K562 (cell line): ENCODE measurements around the gene ALG9. TPM values are rescaled to one million over a fixed set of nuclear protein-coding genes. Genes with fewer than 3 reads are reported as not detected.

ENCODE experiments used
- ATAC-seq: fragments of 200-7000 bp; cut with Tn5 transposase; 3 replicates; pipeline ENCODE4 v1.9.1; 2020; ENCODE audit warnings: moderate library complexity
- BruUV-seq: library from RNA; stranded (reverse); fragments of 400-500 nt; replicated peaks from 2 replicates; lab custom pipeline; 2021; lab: Mats Ljungman, UMichigan
- CTCF ChIA-PET: fragments of 300-600 bp; formaldehyde crosslinking; extraction: SDS; loops from one replicate; lab custom pipeline; 2021; ENCODE audit warnings: low intra/inter-chr PET ratio; lab: Yijun Ruan, JAX
- POLR2A ChIA-PET: fragments of 300-600, 350-650 bp; sonication (Branson Sonifier 250); formaldehyde crosslinking; extraction: SDS; loops from one replicate; lab custom pipeline; 2021; ENCODE audit warnings: antibody characterized with exemption, inconsistent platforms; lab: Yijun Ruan, JAX
- DNase-seq, 4 experiments: peaks; one replicate each; pipeline versions ENCODE4 v3.0.0 to v3.0.0-alpha.2; 2011 to 2018; ENCODE audit warnings: low spot score in 3 of 4, mixed read lengths in 3 of 4; ENCODE audit errors: extremely low read depth in 1 of 4
- FAIRE-seq: peaks from 2 replicates; lab custom pipeline; 2011; peaks lifted over from hg19 to GRCh38; lab: Jason Lieb, UNC
- H2AFZ ChIP-seq: 2 replicates; pipeline ENCODE4 v1.6.0; 2011; ENCODE audit warnings: low read depth, low read length, control low read depth, inconsistent platforms
- H3K27ac ChIP-seq: fragments of 200-600 bp; 3 replicates; pipeline ENCODE4 v1.8.0; 2011; ENCODE audit warnings: low read depth, mild to moderate bottlenecking, control low read depth, inconsistent platforms, low read length, moderate library complexity, mixed read lengths; ENCODE audit errors: extremely low read depth
- H3K27me3 ChIP-seq, 2 experiments: fragments of 300-600 bp in 1 of 2; 2 replicates in 1 of 2; 3 replicates in 1 of 2; pipeline versions ENCODE4 v1.6.0 to v1.8.0; 2011; ENCODE audit warnings: inconsistent platforms in 2 of 2, low read length in 2 of 2, mild to moderate bottlenecking in 1 of 2, mixed read lengths in 1 of 2, moderate library complexity in 1 of 2; ENCODE audit not compliant: control insufficient read depth in 2 of 2, insufficient read depth in 2 of 2
- H3K36me3 ChIP-seq: fragments of 300-600 bp; 3 replicates; pipeline ENCODE4 v1.8.0; 2011; ENCODE audit warnings: mild to moderate bottlenecking, low read length, inconsistent platforms; ENCODE audit not compliant: control insufficient read depth, insufficient read depth
- H3K4me1 ChIP-seq, 2 experiments: fragments of 200-600 bp in 1 of 2; replicated peaks in 1 of 2; 2 replicates in 1 of 2; 3 replicates in 1 of 2; pipeline versions ENCODE4 v1.5.1 to v1.8.0; 2011; ENCODE audit warnings: inconsistent platforms in 2 of 2, low read length in 2 of 2, mild to moderate bottlenecking in 1 of 2, mixed read lengths in 1 of 2, moderate library complexity in 1 of 2; ENCODE audit not compliant: control insufficient read depth in 2 of 2, insufficient read depth in 2 of 2
- H3K4me2 ChIP-seq: 2 replicates; pipeline ENCODE4 v1.6.1; 2011; ENCODE audit warnings: low read length, control low read depth, inconsistent platforms, mixed read lengths; ENCODE audit not compliant: insufficient read depth
- H3K4me3 ChIP-seq: fragments of 200-600 bp; sonication (generic), shearing (Covaris generic); 2 replicates; pipeline ENCODE4 v1.5.1; 2016; ENCODE audit warnings: control low read depth, inconsistent platforms
- H3K79me2 ChIP-seq: fragments of 200-600 bp; 3 replicates; pipeline ENCODE4 v1.8.0; 2011; ENCODE audit warnings: low read length, inconsistent platforms; ENCODE audit not compliant: control insufficient read depth, insufficient read depth
- H3K9ac ChIP-seq, 2 experiments: 2 replicates each; pipeline versions ENCODE4 v1.6.0 to v1.6.1; 2011; ENCODE audit warnings: low read depth in 2 of 2, low read length in 2 of 2, control low read depth in 1 of 2, inconsistent platforms in 1 of 2, mild to moderate bottlenecking in 1 of 2, mixed read lengths in 1 of 2; ENCODE audit not compliant: insufficient read depth in 1 of 2
- H3K9me1 ChIP-seq: one replicate; pipeline ENCODE4 v1.6.0; 2011; ENCODE audit warnings: inconsistent platforms, mild to moderate bottlenecking, low read length, moderate library complexity; ENCODE audit not compliant: control insufficient read depth, insufficient read depth
- H3K9me3 ChIP-seq: replicated peaks from 2 replicates; pipeline ENCODE4 v1.5.1; 2011; ENCODE audit warnings: low read depth, low read length, inconsistent platforms; ENCODE audit not compliant: control insufficient read depth, insufficient read depth
- H4K20me1 ChIP-seq: replicated peaks from 2 replicates; pipeline ENCODE4 v1.6.1; 2011; ENCODE audit warnings: low read length, inconsistent platforms, mixed read lengths; ENCODE audit not compliant: control insufficient read depth, insufficient read depth
- BACH1 ChIP-seq: fragments of 200-800 bp; sonication (Bioruptor generic); IDR thresholded peaks from 2 replicates; pipeline ENCODE4 v1.6.1; 2016; ENCODE audit warnings: missing genetic modification characterization, missing compliant biosample characterization
- BRD4 ChIP-seq: fragments of 200-600 bp; sonication (generic); IDR thresholded peaks from 2 replicates; pipeline ENCODE4 v1.6.1; 2017; ENCODE audit warnings: inconsistent platforms
- EGR1 ChIP-seq: fragments of 450-650 bp; conservative IDR thresholded peaks from 2 replicates; pipeline ENCODE4 v1.6.1; 2017; ENCODE audit warnings: mild to moderate bottlenecking
- HDAC1 ChIP-seq, 2 experiments: fragments of 450-650 bp; IDR thresholded peaks; 2 replicates each; pipeline ENCODE4 v1.6.1; 2016 to 2017; ENCODE audit warnings: inconsistent platforms in 1 of 2, mild to moderate bottlenecking in 1 of 2, moderate library complexity in 1 of 2
- HDAC2 ChIP-seq: fragments of 450-650 bp; IDR thresholded peaks from 2 replicates; pipeline ENCODE4 v1.6.1; 2016; ENCODE audit warnings: mild to moderate bottlenecking
- HDGF ChIP-seq: fragments of 450-650 bp; IDR thresholded peaks from 2 replicates; pipeline ENCODE4 v1.6.1; 2016
- HMG20A ChIP-seq: fragments of 450-650 bp; formaldehyde crosslinking; conservative IDR thresholded peaks from 2 replicates; pipeline ENCODE4 v1.4.0; 2020; ENCODE audit warnings: mild to moderate bottlenecking, mixed read lengths
- MTF1 ChIP-seq: fragments of 250-450 bp; sonication (Bioruptor Pico); IDR thresholded peaks from 2 replicates; pipeline ENCODE4 v1.9.0; 2021; ENCODE audit warnings: moderate library complexity, mild to moderate bottlenecking, inconsistent platforms, borderline replicate concordance
- NR2C1 ChIP-seq, 2 experiments: fragments of 450-650 bp; IDR thresholded peaks; 2 replicates each; pipeline ENCODE4 v1.6.1; 2017; ENCODE audit warnings: mild to moderate bottlenecking in 2 of 2, antibody characterized with exemption in 1 of 2, inconsistent platforms in 1 of 2, missing compliant biosample characterization in 1 of 2, missing genetic modification characterization in 1 of 2
- POLR2H ChIP-seq: IDR thresholded peaks from 2 replicates; pipeline ENCODE4 v1.6.1; 2016; ENCODE audit warnings: missing genetic modification characterization, low read depth, mild to moderate bottlenecking, control low read depth, missing compliant biosample characterization, moderate library complexity
- RB1 ChIP-seq: fragments of 450-650 bp; IDR thresholded peaks from 2 replicates; pipeline ENCODE4 v1.6.1; 2017; ENCODE audit warnings: low read depth, mild to moderate bottlenecking
- RBM39 ChIP-seq: fragments of 200-400 bp; formaldehyde crosslinking; optimal IDR thresholded peaks from 2 replicates; pipeline ENCODE3; 2018; ENCODE audit warnings: low read depth, low read length
- SAFB ChIP-seq: fragments of 200-400 bp; formaldehyde crosslinking; IDR thresholded peaks from 2 replicates; pipeline ENCODE4 v1.6.1; 2017; ENCODE audit warnings: low read depth, low read length, borderline replicate concordance
- SIRT6 ChIP-seq: IDR thresholded peaks from one replicate; pipeline ENCODE4 v1.6.1; 2012; ENCODE audit warnings: low read depth, mild to moderate bottlenecking, control low read depth, inconsistent platforms, low read length, moderate library complexity
- SMAD1 ChIP-seq: fragments of 150-350 bp; IDR thresholded peaks from 2 replicates; pipeline ENCODE4 v1.6.1; 2014; ENCODE audit warnings: low read length, low read depth; ENCODE audit not compliant: partially characterized antibody
- TCF7 ChIP-seq: sonication (generic); IDR thresholded peaks from 2 replicates; pipeline ENCODE4 v1.6.1; 2016; ENCODE audit warnings: antibody characterized with exemption, borderline replicate concordance
- ZNF75A ChIP-seq: fragments of 450-650 bp; formaldehyde crosslinking; IDR thresholded peaks from 2 replicates; pipeline ENCODE4 v1.4.0; 2020; ENCODE audit warnings: mild to moderate bottlenecking
- WGBS: fragments of 100-300 bp; shearing (Covaris generic); methylation state at CpG from one replicate; pipeline ENCODE4 v1.1.6; 2016; ENCODE audit warnings: low coverage, mixed read lengths; ENCODE audit not compliant: insufficient coverage; ENCODE audit errors: missing lambda C conversion rate; 5-methylcytosine and 5-hydroxymethylcytosine counted together
- in situ Hi-C: fragments of 300-500 bp; cut with MboI; formaldehyde crosslinking; loops from 4 replicates; pipeline ENCODE4 v1.15.0; 2018; ENCODE audit warnings: inconsistent platforms, mixed read lengths
- intact Hi-C: fragments of 100-400 bp; cut with micrococcal nuclease; formaldehyde crosslinking; loops from 2 replicates; pipeline ENCODE4 v1.14.2; 2022
- polyA plus RNA-seq, 8 experiments: library from polyadenylated mRNA; depleted of rRNA in 4 of 8; stranded (reverse) in 5 of 8; unstranded in 3 of 8; fragments of >200 nt; fragmentation: Nextera tagmentation in 2 of 8; fragmentation: Illumina TruSeq in 1 of 8; extraction: Ambion mirVana in 2 of 8; extraction: Trizol in 1 of 8; gene quantifications; 2 replicates each; pipeline versions ENCODE4 v1.2.1 to v1.2.3, GENCODE V29; 2011 to 2014; ENCODE audit warnings: inconsistent platforms in 1 of 8, missing spikeins in 1 of 8
- total RNA-seq, 7 experiments: library from RNA; depleted of rRNA in 6 of 7; stranded (reverse); fragments of >200 nt in 6 of 7; fragmentation: Illumina TruSeq in 2 of 7; extraction: Trizol in 2 of 7; gene quantifications; 2 replicates each; pipeline versions ENCODE4 v1.2.1 to v1.2.3, GENCODE V29; 2011 to 2021; ENCODE audit warnings: low replicate concordance in 1 of 7
- TF ChIP-seq, protein P1 (sequence below), 2 experiments: fragments of 450-650 bp; conservative IDR thresholded peaks; 2 replicates each; pipeline ENCODE4 v1.6.1; 2017; ENCODE audit warnings: mild to moderate bottlenecking in 2 of 2, moderate library complexity in 2 of 2
- TF ChIP-seq, protein P2 (sequence below): fragments of 450-650 bp; IDR thresholded peaks from 2 replicates; pipeline ENCODE4 v1.6.1; 2018; ENCODE audit warnings: mild to moderate bottlenecking, low read depth; ENCODE audit not compliant: partially characterized antibody
- TF ChIP-seq, protein P3 (sequence below): sonication (generic); formaldehyde crosslinking; IDR thresholded peaks from 2 replicates; pipeline ENCODE4 v1.8.1; 2022; ENCODE audit warnings: missing genetic modification reagents

Gene ALG9
- total and polyA plus RNA-seq, 9 of the 15 experiments (the other 6 are each of a cell fraction or from before 2014, with no cell fraction given), result 11.5 to 40.5 (median 24.9) TPM

DNA sequence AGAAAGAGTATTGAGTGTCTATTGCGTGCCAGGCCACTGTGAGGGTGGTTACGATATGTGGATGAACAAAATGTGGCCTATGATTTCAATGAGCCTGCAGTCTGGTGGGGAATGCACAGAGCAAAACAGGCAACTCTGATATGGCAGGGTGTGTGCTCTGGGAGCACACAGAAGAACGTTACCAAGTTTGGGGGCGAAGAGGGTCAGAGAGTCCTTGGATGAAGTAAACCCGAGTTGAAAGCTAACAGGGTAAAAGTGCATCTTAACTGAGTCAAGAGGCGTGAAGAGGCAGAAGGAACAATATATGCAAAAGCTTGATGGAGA lies 8.2 kb upstream of the ALG9 start:
- BruUV-seq, result TSS peak; percentile 90
- FAIRE-seq (no peak), ATAC-seq (peak; percentile 13), DNase-seq (no peak)
- peak overlapping the region; percentile 96 for H3K4me2 ChIP-seq
- 4% methylated on average over 6 of the region's 6 CpGs for WGBS
- H3K4me1 ChIP-seq, result peaks cover 10 to 21% of the 10 kb centered on the region in 2 experiments; a peak in 4 of 5 replicates
- no peaks in the 10 kb centered on the region for H3K9me3 ChIP-seq
- peaks cover 13% of the 10 kb centered on the region; the same call in 2 of the 3 replicates for H3K36me3 ChIP-seq
- CTCF ChIA-PET, result interaction anchor here (1.3 to 2.2 kb wide), 3 partner anchors 100 to 118 kb away, joined by 5 to 26 read pairs (median 5); no protein-coding TSS in a partner anchor
- peak overlapping the region; percentile 86 to 94; a peak in 3 of 4 replicates for H3K9ac ChIP-seq
- POLR2A ChIA-PET, result interaction anchor here (3.6 kb wide), 1 partner anchor 8 kb away, joined by 18 read pairs; the partner anchor contains the start of gene ALG9
- intact Hi-C loops (loop anchor here (1.0 to 5.0 kb wide), 8 partner anchors 33 to 403 kb away; partner anchors contain the start of genes BCO2, CRYAB, HSPB2 and SDHD), in situ Hi-C loops (loop anchor here (5.0 kb wide), 1 partner anchor 108 kb away; no protein-coding TSS in a partner anchor)
- H3K27ac ChIP-seq, result peak overlapping the region; percentile 95
- no peaks in the 10 kb centered on the region for H3K9me1 ChIP-seq
- no peaks in the 10 kb centered on the region for H4K20me1 ChIP-seq
- no peaks in the 10 kb centered on the region for H3K27me3 ChIP-seq
- peak overlapping the region; percentile 99 for H2AFZ ChIP-seq
- H3K4me3 ChIP-seq, result peak overlapping the region; percentile 62
- H3K79me2 ChIP-seq, result peaks cover 8% of the 10 kb centered on the region
- TF ChIP-seq TCF7 (no peak), BRD4 (peak; percentile 83; the same call in 1 of the 2 replicates), SMAD1 (no peak), MTF1 (CRISPR knock-in tag) (no peak), HMG20A (no peak), RB1 (no peak), NR2C1 (IDR thresholded peaks at IDR 0.05) (no peak), NR2C1 (tag; IDR thresholded peaks at IDR 0.05) (no peak), ZNF75A (no peak), SIRT6 (no peak), HDAC1 (IDR thresholded peaks at IDR 0.05) (no peak; a peak in 1 of 4 replicates), HDAC2 (0 out of 2 replicates have a peak, but pooled peaks have one; percentile 8), BACH1 (tag) (peak; percentile 25; the same call in 1 of the 2 replicates), SAFB (no peak), HDGF (no peak), RBM39 (no peak), EGR1 (no peak), POLR2H (tag) (no peak)
- TF ChIP-seq, protein P1, sequence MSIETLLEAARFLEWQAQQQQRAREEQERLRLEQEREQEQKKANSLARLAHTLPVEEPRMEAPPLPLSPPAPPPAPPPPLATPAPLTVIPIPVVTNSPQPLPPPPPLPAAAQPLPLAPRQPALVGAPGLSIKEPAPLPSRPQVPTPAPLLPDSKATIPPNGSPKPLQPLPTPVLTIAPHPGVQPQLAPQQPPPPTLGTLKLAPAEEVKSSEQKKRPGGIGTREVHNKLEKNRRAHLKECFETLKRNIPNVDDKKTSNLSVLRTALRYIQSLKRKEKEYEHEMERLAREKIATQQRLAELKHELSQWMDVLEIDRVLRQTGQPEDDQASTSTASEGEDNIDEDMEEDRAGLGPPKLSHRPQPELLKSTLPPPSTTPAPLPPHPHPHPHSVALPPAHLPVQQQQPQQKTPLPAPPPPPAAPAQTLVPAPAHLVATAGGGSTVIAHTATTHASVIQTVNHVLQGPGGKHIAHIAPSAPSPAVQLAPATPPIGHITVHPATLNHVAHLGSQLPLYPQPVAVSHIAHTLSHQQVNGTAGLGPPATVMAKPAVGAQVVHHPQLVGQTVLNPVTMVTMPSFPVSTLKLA (conservative IDR thresholded peaks at IDR 0.05), result no peak
- TF ChIP-seq, protein P2, sequence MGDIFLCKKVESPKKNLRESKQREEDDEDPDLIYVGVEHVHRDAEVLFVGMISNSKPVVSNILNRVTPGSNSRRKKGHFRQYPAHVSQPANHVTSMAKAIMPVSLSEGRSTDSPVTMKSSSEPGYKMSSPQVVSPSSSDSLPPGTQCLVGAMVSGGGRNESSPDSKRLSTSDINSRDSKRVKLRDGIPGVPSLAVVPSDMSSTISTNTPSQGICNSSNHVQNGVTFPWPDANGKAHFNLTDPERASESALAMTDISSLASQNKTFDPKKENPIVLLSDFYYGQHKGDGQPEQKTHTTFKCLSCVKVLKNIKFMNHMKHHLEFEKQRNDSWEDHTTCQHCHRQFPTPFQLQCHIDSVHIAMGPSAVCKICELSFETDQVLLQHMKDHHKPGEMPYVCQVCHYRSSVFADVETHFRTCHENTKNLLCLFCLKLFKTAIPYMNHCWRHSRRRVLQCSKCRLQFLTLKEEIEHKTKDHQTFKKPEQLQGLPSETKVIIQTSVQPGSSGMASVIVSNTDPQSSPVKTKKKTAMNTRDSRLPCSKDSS, result no peak
- TF ChIP-seq, protein P3, sequence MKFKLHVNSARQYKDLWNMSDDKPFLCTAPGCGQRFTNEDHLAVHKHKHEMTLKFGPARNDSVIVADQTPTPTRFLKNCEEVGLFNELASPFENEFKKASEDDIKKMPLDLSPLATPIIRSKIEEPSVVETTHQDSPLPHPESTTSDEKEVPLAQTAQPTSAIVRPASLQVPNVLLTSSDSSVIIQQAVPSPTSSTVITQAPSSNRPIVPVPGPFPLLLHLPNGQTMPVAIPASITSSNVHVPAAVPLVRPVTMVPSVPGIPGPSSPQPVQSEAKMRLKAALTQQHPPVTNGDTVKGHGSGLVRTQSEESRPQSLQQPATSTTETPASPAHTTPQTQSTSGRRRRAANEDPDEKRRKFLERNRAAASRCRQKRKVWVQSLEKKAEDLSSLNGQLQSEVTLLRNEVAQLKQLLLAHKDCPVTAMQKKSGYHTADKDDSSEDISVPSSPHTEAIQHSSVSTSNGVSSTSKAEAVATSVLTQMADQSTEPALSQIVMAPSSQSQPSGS (CRISPR knock-in tag), result no peak
